ENCODE data around the gene CLUH.
"Not testable (repeated sequence)": the region's sequence is repeated elsewhere in the genome, so short reads cannot be mapped to it uniquely, and the experiment has no call there.

CLUH gene

GRCh38 chr17:2689411-2690164 is 22.0 kb downstream of the CLUH start:
- DNase-seq (ENCODE audit: insufficient read length, low spot score) = no peak
- FAIRE-seq = no peak

- FAIRE-seq = no peak
- no peak for DNase-seq (ENCODE audit: insufficient read length, low spot score)
Measured at GRCh38 chr17:2688351-2689342, 22.9 kb downstream of the CLUH start.

- no peak for FAIRE-seq
Measured at GRCh38 chr17:2687074-2687418, 24.5 kb downstream of the CLUH start.

GRCh38 chr17:2685696-2686095 is 25.9 kb downstream of the CLUH start:
- no peak for FAIRE-seq
- DNase-seq (ENCODE audit: insufficient read length, low spot score) = no peak

More at GRCh38 chr17:2687074-2687418, 24.5 kb downstream of the CLUH start:
- DNase-seq (ENCODE audit: insufficient read length, low spot score) = no peak

- DNase-seq (ENCODE audit: insufficient read length, low spot score) (no peak), FAIRE-seq (no peak)
Measured at GRCh38 chr17:2684549-2684948, 27.0 kb downstream of the CLUH start.

GRCh38 chr17:2683912-2684311 is 27.7 kb downstream of the CLUH start:
- DNase-seq (ENCODE audit: insufficient read length, low spot score) (no peak), FAIRE-seq (no peak)

GRCh38 chr17:2682176-2682938 is 29.2 kb downstream of the CLUH start:
- no peak for FAIRE-seq

GRCh38 chr17:2681650-2682049 is 29.9 kb downstream of the CLUH start:
- DNase-seq (ENCODE audit: insufficient read length, low spot score) (no peak), FAIRE-seq (no peak)

More at GRCh38 chr17:2682176-2682938, 29.2 kb downstream of the CLUH start:
- no peak for DNase-seq (ENCODE audit: insufficient read length, low spot score)

- peak; percentile 4 for FAIRE-seq
- DNase-seq (ENCODE audit: insufficient read length, low spot score) = no peak
Measured at GRCh38 chr17:2680961-2681360, 30.6 kb downstream of the CLUH start.

GRCh38 chr17:2679247-2679646 is 32.3 kb downstream of the CLUH start:
- DNase-seq (ENCODE audit: insufficient read length, low spot score) = not testable (repeated sequence)
- peak; percentile 40 for FAIRE-seq

GRCh38 chr17:2672026-2672425 is 39.5 kb downstream of the CLUH start:
- no peak for FAIRE-seq

GRCh38 chr17:2660410-2660809 is 51.2 kb downstream of the CLUH start:
- not testable (repeated sequence) for FAIRE-seq; DNase-seq (ENCODE audit: insufficient read length, low spot score)

More at GRCh38 chr17:2672026-2672425, 39.5 kb downstream of the CLUH start:
- DNase-seq (ENCODE audit: insufficient read length, low spot score) = no peak

- not testable (repeated sequence) for DNase-seq (ENCODE audit: insufficient read length, low spot score)
Measured at GRCh38 chr17:2659337-2659736, 52.2 kb downstream of the CLUH start.

GRCh38 chr17:2656283-2656682 is 55.3 kb downstream of the CLUH start:
- no peak for FAIRE-seq
- DNase-seq (ENCODE audit: insufficient read length, low spot score) = no peak

More at GRCh38 chr17:2659337-2659736, 52.2 kb downstream of the CLUH start:
- FAIRE-seq = not testable (repeated sequence)

GRCh38 chr17:2655546-2655945 is 56.0 kb downstream of the CLUH start:
- no peak for FAIRE-seq
- DNase-seq (ENCODE audit: insufficient read length, low spot score) = no peak

GRCh38 chr17:2652911-2653310 is 58.7 kb downstream of the CLUH start:
- FAIRE-seq; DNase-seq (ENCODE audit: insufficient read length, low spot score): not testable (repeated sequence)

- DNase-seq (ENCODE audit: insufficient read length, low spot score) (no peak), FAIRE-seq (no peak)
Measured at GRCh38 chr17:2649191-2649590, 62.4 kb downstream of the CLUH start.

GRCh38 chr17:2647957-2648356 is 63.6 kb downstream of the CLUH start:
- DNase-seq (ENCODE audit: insufficient read length, low spot score) = no peak

GRCh38 chr17:2644971-2645370 is 66.6 kb downstream of the CLUH start:
- FAIRE-seq (no peak), DNase-seq (ENCODE audit: insufficient read length, low spot score) (no peak)

More at GRCh38 chr17:2647957-2648356, 63.6 kb downstream of the CLUH start:
- no peak for FAIRE-seq

All from HTR-8/SVneo (cell line).